ENCODE data around the gene PTPRT.
"Not testable (repeated sequence)": the region's sequence is repeated elsewhere in the genome, so short reads cannot be mapped to it uniquely, and the experiment has no call there.

The PTPRT gene

DNA sequence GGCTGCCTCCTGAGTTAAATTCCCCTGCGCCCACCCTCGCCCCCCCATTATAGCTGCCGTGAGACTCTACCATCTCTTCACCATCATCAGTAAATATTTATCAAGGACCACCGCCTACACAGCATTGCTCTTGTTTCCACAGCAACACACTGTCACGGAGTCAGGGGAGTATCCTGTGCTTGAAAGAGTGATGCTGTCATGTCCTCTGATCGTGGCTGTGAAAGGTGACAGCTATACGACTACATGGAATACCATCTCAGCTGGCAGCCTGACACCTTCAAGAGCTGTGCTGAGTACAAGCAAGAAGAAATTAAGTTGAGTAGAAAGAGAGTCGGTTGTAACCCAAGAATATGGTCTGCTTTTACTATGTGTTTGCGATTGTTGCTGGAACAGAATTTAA lies 3.4 kb downstream of the PTPRT start:
- no peak for DNase-seq

DNA sequence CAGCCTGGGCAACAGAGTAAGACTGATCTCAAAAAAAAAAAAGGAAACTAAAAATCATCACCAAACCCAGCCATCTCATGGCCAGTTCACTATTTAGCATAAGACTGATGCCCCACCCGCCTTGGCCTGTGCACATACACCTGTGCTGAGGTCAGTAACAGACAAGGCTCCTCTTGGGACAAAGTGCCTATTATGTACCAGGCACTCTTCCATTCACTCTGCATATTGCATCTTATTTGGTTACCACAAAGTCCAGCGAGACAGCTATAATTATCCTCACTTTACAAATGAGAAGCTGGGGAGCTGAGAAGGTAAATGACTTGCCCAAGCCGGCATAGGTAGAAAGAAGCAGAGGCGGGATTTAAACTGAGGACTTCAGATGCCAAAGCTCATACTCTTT lies 3.8 kb downstream of the PTPRT start:
- no peak for DNase-seq

GRCh38 chr20:43183536-43184070 lies 6.1 kb downstream of the PTPRT start:
- DNase-seq, result no peak

- no peak for DNase-seq
Observed at GRCh38 chr20:43178080-43178479, 11.6 kb downstream of the PTPRT start.

GRCh38 chr20:43176726-43177125 lies 13.0 kb downstream of the PTPRT start:
- no peak for DNase-seq

DNA sequence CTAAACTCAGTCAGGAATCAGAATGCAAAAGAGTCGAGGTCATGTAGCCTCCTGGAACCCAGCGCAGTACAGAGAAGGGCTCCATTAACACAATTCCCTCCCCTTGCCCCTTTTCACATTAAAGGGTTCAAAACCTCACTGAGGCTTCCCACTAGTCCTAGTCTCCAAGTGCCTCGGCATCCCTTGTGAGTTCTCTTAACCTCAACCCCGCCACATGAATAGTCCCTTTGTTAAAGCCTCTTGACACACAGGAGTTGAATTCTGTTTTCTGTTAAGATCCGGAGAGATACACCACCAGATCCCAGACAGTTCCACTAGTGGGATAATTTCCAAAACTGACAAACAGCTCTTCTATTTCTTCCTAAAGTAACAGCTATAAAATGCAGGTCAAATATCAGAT lies 17.8 kb downstream of the PTPRT start:
- no peak for DNase-seq

GRCh38 chr20:43170771-43171170 lies 18.9 kb downstream of the PTPRT start:
- no peak for DNase-seq

GRCh38 chr20:43167615-43168014 lies 22.1 kb downstream of the PTPRT start:
- DNase-seq, result no peak

- DNase-seq, result no peak
Observed at GRCh38 chr20:43167021-43167420, 22.7 kb downstream of the PTPRT start.

- no peak for DNase-seq
Observed at GRCh38 chr20:43165611-43166010, 24.1 kb downstream of the PTPRT start.

DNA sequence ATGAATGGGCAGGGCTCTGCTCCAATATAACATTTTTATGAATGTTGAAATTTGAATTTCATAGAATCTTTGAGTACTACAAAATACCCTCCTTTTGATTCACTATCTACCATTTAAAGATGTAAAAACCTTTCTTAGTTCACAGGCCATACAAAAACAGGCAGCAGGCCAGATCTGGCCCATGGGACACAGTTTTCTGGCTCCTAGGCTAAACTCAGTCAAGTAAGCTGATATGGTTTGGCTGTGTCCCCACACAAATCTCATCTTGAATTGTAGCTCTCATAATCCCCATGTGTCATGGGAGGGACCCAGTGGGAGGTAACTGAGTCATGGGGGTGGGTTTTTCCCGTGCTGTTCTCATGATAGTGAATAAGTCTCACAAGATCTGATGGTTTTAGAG lies 25.0 kb downstream of the PTPRT start:
- DNase-seq, result not testable (repeated sequence)

GRCh38 chr20:43161716-43162115 lies 28.0 kb downstream of the PTPRT start:
- no peak for DNase-seq

GRCh38 chr20:43160941-43161340 lies 28.8 kb downstream of the PTPRT start:
- no peak for DNase-seq

DNA sequence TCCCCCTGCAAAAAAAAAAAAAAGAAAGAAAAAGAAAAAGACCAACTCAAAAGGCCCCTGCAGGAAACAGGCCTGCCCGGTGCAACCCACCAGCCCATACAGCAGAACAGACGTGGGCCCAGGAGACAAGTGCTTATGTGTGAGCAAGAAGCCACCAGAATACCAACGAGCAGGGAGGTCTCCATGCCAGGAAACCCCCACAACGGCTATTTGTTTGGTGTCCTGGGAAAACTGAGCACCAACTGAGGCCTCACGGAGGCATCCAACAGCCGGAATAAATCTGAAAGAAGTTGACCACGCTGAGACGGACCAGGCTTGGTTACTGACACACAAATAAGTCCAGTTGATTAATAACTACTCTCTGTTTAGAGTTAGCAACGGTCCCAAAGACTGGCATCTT lies 29.7 kb downstream of the PTPRT start:
- no peak for DNase-seq

DNA sequence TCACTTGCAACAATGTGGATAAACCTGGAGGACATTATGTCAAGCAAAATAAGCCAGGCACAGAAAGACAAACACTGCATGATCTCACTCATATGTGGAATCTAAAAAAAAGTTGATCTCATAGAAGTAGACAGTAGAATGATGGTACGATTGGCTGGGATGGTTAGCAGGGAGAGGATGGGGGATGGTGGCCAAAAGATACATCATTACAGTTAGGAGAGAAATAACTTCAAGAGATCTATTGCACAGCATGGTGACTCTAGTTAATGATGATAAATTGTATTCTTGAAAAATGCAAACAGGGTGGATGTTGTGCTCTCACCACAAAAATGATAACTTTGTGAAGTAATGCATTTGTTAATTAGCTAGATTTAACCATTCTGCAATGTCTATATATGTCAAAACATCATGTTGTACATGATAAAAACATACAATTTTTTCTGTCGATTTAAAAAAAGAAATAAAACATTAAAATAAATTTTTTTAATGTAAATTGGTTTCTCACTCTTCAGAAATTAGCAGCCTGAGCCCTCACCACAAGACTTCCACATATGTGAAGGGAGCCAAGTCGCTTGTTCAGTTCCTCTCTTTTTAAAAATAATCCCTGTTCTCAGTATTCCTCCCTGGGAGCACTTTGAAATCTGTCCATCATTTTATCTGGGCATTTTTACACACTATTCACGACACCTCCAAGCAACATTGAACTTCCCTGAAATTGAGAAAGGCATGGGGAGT lies 34.2 kb downstream of the PTPRT start:
- DNase-seq, result no peak

- DNase-seq, result no peak
Observed at GRCh38 chr20:43151901-43152300, 37.8 kb downstream of the PTPRT start.

DNA sequence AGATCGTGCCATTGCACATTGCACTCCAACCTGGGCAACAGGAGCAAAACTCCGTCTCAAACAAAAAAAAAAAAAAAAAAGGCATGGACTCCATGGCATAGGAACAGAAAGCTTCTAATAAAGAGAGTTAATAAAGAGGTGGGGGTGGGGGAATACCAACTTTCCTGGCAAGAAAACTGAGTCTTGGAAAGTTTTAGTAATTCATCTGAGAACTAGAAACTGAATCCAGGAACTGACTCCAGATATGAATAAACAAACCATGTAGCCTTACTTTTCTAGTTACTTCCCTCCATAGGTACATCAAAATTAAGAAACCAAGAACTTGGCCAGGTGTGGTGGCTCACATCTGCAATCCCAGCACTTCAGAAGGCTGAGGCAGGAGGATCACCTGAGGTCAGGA lies 38.5 kb downstream of the PTPRT start:
- no peak for DNase-seq

DNA sequence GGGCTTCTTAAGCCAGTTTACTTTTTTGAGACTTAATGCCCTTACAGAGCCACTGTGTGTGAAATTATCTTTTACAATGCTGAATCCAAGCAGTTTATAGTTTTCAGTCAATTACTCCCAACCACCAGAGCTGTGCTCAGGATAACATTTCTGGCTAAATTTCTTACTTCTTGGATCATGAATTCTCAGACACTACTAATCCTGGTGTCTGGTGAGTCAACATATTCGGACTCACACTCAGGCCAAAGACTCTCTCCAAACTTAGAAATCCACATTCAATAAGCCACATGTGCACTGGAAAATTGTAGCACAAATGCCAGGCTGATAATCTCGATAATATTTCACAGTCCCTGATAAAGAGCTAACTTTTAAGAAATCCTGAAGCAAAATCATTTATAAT lies 49.0 kb downstream of the PTPRT start:
- DNase-seq, result no peak

DNA sequence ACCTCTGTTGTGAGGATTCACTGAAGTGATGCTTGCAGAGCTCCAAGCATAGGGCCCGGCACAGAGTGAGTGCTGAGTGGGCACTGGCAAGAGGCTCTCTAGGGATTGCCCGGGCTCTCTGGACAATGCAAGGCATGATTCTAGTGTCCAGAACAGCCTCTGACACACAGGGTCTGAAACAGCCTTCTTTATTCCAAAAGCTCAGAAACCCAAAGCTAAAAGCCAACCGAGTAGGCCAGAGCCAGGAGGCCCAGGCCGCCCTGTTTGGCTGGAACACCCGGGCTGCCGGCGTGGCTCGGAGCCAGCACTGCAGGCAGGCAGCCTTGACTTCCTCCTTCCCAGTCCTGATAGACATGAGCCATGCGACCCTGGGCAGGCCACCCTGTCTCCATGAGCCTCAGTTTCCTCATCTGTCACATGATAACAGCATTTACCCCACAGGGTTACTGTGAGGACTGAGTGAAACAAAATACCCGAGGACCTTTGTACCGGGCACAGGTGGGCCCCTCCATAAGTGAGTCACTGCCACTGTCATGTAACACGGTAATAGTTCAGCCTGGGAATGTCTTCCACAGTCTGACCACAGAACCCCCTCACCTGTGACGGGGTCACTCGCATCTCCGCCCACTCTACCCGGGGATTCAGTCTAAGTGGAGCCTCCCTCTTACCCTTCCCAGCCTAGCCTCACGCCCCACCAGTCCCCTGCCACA lies 51.5 kb downstream of the PTPRT start:
- no peak for DNase-seq

- no peak for DNase-seq
Observed at GRCh38 chr20:43137160-43137559, 52.5 kb downstream of the PTPRT start.

- no peak for DNase-seq
Observed at GRCh38 chr20:43124241-43124640, 65.5 kb downstream of the PTPRT start.

- no peak for DNase-seq
Observed at GRCh38 chr20:43123180-43123579, 66.5 kb downstream of the PTPRT start.

DNA sequence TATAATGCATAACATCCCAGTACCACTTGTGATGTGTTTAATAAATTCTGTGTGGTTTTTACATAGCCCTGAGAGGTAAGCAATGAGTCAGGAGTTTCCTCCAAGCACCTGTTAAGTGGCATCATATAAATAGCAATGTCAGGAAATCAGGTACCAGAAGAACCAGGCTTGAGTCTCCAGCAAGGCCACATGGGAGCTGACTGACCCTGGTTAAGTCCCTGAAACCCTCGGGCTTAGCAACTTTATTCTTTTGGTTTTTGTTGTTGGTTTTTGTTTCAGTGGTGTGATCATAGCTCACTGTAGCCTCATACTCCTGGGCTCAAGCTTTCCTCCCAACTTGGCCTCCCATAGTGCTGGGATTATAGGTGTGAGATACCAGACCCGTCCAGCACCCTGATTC lies 70.0 kb downstream of the PTPRT start:
- no peak for DNase-seq

DNA sequence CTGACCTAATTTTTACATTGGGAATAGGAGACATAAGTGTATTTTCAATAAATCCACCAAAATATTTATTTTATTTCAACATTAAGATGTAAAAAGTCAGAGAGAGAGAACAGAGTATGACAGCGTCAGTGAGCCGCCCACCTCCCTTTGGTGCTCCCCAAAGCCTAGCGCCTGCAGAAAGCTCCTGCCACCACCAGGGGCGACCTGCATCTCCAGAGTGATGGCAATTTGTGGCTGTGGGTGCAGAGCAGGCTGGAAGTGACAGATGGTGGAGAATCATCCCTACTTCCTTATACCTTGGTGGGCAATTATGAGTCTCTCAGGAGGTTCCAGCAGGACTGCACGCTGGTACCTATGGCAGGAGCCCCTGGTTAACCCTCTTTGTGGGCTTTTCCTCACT lies 87.3 kb downstream of the PTPRT start:
- no peak for DNase-seq

- DNase-seq, result no peak
Observed at GRCh38 chr20:43096931-43097260, 92.8 kb downstream of the PTPRT start.
